Parathyroid adenoma (tissue), 2 donors: ENCODE measurements around the gene BCO2.

Experiments
- H2AFZ ChIP-seq: fragments of 300-600 bp; sonication (generic); one replicate; pipeline ENCODE4 v1.7.0; 2017; ENCODE audit warnings: antibody characterized with exemption, mild to moderate bottlenecking
- H3K27ac ChIP-seq: fragments of 300-600 bp; sonication (generic); one replicate; pipeline ENCODE4 v1.7.0; 2017
- H3K27me3 ChIP-seq: fragments of 300-600 bp; sonication (generic); one replicate; pipeline ENCODE4 v1.7.0; 2017; ENCODE audit warnings: low read length; ENCODE audit not compliant: control insufficient read depth, insufficient read depth
- H3K36me3 ChIP-seq: fragments of 300-600 bp; sonication (generic); one replicate; pipeline ENCODE4 v1.7.0; 2017; ENCODE audit warnings: low read length; ENCODE audit not compliant: control insufficient read depth, insufficient read depth
- H3K4me1 ChIP-seq: fragments of 300-600 bp; sonication (generic); one replicate; pipeline ENCODE4 v1.7.0; 2017; ENCODE audit warnings: control low read depth
- H3K4me2 ChIP-seq: fragments of 300-600 bp; sonication (generic); one replicate; pipeline ENCODE4 v1.7.0; 2017; ENCODE audit warnings: low read length
- H3K4me3 ChIP-seq: fragments of 300-600 bp; sonication (generic); one replicate; pipeline ENCODE4 v1.7.0; 2017; ENCODE audit warnings: low read depth, low read length
- H3K79me2 ChIP-seq: fragments of 300-600 bp; sonication (generic); one replicate; pipeline ENCODE4 v1.7.0; 2017; ENCODE audit warnings: control low read depth
- H3K9ac ChIP-seq: fragments of 300-600 bp; sonication (generic); one replicate; pipeline ENCODE4 v1.7.0; 2017; ENCODE audit warnings: mild to moderate bottlenecking
- H3K9me3 ChIP-seq: fragments of 300-600 bp; sonication (generic); one replicate; pipeline ENCODE4 v1.7.0; 2017; ENCODE audit warnings: low read length; ENCODE audit not compliant: control insufficient read depth
- CTCF ChIP-seq: fragments of 300-600 bp; sonication (generic); IDR thresholded peaks from one replicate; pipeline ENCODE4 v1.7.0; 2017; ENCODE audit warnings: antibody characterized with exemption, mild to moderate bottlenecking
- donor health status: primary hyperparathyroidism.

BCO2 gene

DNA sequence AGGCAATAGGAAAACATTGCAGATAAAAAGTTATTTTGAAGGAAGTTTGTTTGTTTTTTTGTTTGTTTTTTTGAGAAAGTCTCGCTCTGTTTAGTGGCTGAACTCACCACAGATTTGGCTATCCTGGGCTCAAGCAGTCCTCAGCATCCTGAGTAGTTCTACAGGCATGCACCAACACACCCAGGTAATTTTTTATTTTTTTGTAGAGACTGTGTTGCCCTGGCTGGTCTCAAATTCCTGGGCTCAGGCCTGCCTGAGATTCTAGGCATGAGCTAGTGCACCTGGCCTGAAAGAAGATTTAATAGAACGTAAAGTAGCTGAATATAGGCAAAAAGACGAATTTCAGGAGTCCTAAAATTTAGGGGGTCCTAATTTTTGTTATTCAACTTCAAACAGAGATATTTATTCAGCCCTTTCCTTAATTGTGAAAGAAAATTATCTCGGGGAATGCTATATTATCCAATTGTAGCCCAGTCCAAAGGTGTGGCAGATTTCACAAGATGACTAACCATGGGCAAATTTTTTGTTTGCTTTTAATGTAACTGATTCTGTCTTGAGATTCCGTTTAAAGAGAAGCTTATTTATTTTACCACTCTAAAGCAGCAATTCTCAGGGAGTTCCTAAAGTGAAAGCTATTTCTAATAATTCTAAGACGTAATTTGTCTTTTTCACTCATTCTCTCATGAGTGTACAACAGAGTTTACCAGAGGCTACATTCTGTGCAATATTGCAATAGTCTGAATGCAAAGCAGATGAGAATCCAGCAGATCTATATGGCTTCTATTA, 12.4 kb upstream of the BCO2 start:
- no peaks in the 10 kb centered on the region for H3K27me3 ChIP-seq
- H3K4me3 ChIP-seq, result no peak overlapping the region
- no peaks in the 10 kb centered on the region for H3K79me2 ChIP-seq
- no peak overlapping the region for H3K27ac ChIP-seq
- no peak overlapping the region for H2AFZ ChIP-seq
- TF ChIP-seq CTCF, result no peak
- no peaks in the 10 kb centered on the region for H3K36me3 ChIP-seq
- no peaks in the 10 kb centered on the region for H3K9me3 ChIP-seq
- H3K4me2 ChIP-seq, result no peak overlapping the region
- no peak overlapping the region for H3K9ac ChIP-seq
- no peaks in the 10 kb centered on the region for H3K4me1 ChIP-seq

GRCh38 chr11:112163875-112164685, 11.2 kb upstream of the BCO2 start, which contains the start of gene IL18:
Gene IL18, minus strand, starts transcription at chr11:112164094. Its CDS starts 9,041 bp downstream, at chr11:112155053.
- no peaks in the 10 kb centered on the region for H3K4me1 ChIP-seq
- no peaks in the 10 kb centered on the region for H3K9me3 ChIP-seq
- no peak within 1 kb of the TSS for H2AFZ ChIP-seq
- H3K9ac ChIP-seq, result no peak within 1 kb of the TSS
- no peak for TF ChIP-seq CTCF
- no peak within 1 kb of the TSS for H3K4me2 ChIP-seq
- H3K27ac ChIP-seq, result no peak within 1 kb of the TSS
- no peaks in the 10 kb centered on the region for H3K36me3 ChIP-seq
- H3K4me3 ChIP-seq, result no peak within 1 kb of the TSS
- no peaks in the 10 kb centered on the region for H3K79me2 ChIP-seq
- H3K27me3 ChIP-seq, result no peaks in the 10 kb centered on the region

DNA sequence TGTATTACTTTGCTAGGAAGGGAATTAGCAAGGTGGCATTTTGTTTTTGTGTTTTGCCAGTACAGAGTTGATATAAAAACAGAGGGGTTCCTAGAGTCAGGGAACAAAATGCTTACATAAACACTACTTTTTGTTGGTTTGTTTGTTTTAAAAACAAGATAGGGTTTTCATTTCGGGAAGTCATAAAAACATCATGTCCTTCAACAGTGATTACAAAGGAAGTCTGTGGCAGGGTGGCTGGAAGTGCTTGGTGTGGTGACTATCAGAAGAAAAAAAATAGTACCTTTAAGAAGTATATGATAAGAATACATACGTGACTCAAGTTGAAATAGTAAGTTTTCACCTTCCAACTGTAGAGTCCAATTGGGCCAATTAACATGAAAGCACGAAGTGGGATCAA, 10.3 kb upstream of the BCO2 start:
- Histone ChIP-seq H3K27me3 (no peaks in the 10 kb centered on the region), H3K4me2 (no peak overlapping the region), H3K9ac (no peak overlapping the region), H3K4me3 (no peak overlapping the region), H3K27ac (no peak overlapping the region), H2AFZ (no peak overlapping the region), H3K79me2 (no peaks in the 10 kb centered on the region), H3K9me3 (no peaks in the 10 kb centered on the region), H3K4me1 (no peaks in the 10 kb centered on the region), H3K36me3 (no peaks in the 10 kb centered on the region)
- TF ChIP-seq CTCF, result no peak

DNA sequence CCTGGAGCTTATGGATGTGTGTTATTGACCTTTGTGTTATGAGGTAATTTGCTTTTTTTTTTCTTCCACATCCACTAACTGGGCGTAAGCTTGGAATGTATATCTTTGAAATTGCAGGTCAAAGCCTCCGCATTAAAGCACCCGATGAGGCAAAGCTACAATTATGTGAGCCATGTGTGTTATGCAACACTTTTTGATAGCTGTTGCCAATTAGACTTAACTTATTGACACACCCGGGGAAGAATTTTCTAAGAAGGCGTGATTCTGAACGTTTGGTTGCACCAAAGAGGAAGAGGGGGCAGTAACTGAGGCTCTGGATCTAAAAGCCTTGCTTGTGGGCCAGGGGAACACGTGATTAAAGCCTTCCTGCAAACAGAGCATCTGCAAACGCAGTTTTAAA, 8.8 kb upstream of the BCO2 start:
- H3K9me3 ChIP-seq, result no peaks in the 10 kb centered on the region
- no peak overlapping the region for H3K27ac ChIP-seq
- H3K79me2 ChIP-seq, result no peaks in the 10 kb centered on the region
- no peak for TF ChIP-seq CTCF
- no peak overlapping the region for H2AFZ ChIP-seq
- no peak overlapping the region for H3K4me3 ChIP-seq
- no peak overlapping the region for H3K9ac ChIP-seq
- H3K36me3 ChIP-seq, result no peaks in the 10 kb centered on the region
- no peaks in the 10 kb centered on the region for H3K27me3 ChIP-seq
- no peak overlapping the region for H3K4me2 ChIP-seq
- H3K4me1 ChIP-seq, result no peaks in the 10 kb centered on the region
